Heart left ventricle (tissue), 16 donors: ENCODE measurements around the gene RAPGEF3. TPM values are rescaled to one million over a fixed set of nuclear protein-coding genes. Genes with fewer than 3 reads are reported as not detected.

Source experiments
- ATAC-seq, 4 donors: fragments of 200-7000 bp; cut with Tn5 transposase; one replicate each; pipeline ENCODE4 v1.9.1; 2020 to 2022; ENCODE audit warnings: moderate library complexity in 4 of 4, mild to moderate bottlenecking in 3 of 4, moderate number of reproducible peaks in 1 of 4
- DNase-seq, 5 donors: peaks; one replicate each; pipeline ENCODE4 v3.0.0-alpha.2; 2020
- H3K27ac ChIP-seq, 12 donors: fragments of 200-600 bp; sonication (generic) in 4 of 12; one replicate each; pipeline versions ENCODE4 v1.5.0 to v1.8.0; 2016 to 2022; ENCODE audit warnings: mild to moderate bottlenecking in 2 of 12
- H3K27me3 ChIP-seq, 9 donors: fragments of 200-600 bp; sonication (generic) in 2 of 9; one replicate each; pipeline versions ENCODE4 v1.5.1 to v1.8.0; 2016 to 2022; ENCODE audit warnings: mild to moderate bottlenecking in 3 of 9
- H3K36me3 ChIP-seq, 9 donors: fragments of 200-600 bp; sonication (generic) in 2 of 9; one replicate each; pipeline versions ENCODE4 v1.5.0 to v1.8.0; 2018 to 2022; ENCODE audit warnings: mild to moderate bottlenecking in 2 of 9
- H3K4me1 ChIP-seq, 12 donors: fragments of 200-600 bp; sonication (generic) in 4 of 12; one replicate each; pipeline versions ENCODE4 v1.5.0 to v1.8.0; 2016 to 2022; ENCODE audit warnings: mild to moderate bottlenecking in 3 of 12
- H3K4me3 ChIP-seq, 12 donors: fragments of 200-600 bp; sonication (generic) in 4 of 12; one replicate each; pipeline versions ENCODE4 v1.5.0 to v1.8.0; 2017 to 2022; ENCODE audit warnings: mild to moderate bottlenecking in 9 of 12, moderate library complexity in 4 of 12
- H3K9me3 ChIP-seq, 12 donors: fragments of 200-600 bp; sonication (generic) in 4 of 12; one replicate each; pipeline versions ENCODE4 v1.5.0 to v1.8.0; 2016 to 2022; ENCODE audit warnings: mild to moderate bottlenecking in 1 of 12
- POLR2A ChIP-seq, 2 donors: fragments of 450-650 bp; IDR thresholded peaks; one replicate each; pipeline ENCODE4 v1.6.1; 2017; ENCODE audit warnings: antibody characterized with exemption in 2 of 2, mild to moderate bottlenecking in 2 of 2, moderate library complexity in 2 of 2
- WGBS, 4 donors: extraction: QIAGEN DNeasy Blood & Tissue Kit in 2 of 4; methylation state at CpG; one replicate each; pipeline versions ENCODE4 v1.1.5 to v1.1.7; 2013 to 2018; 5-methylcytosine and 5-hydroxymethylcytosine counted together
- intact Hi-C, 10 donors: fragments of 100-400 bp; cut with DNase I; formaldehyde crosslinking; loops; one replicate each; pipeline versions ENCODE4 v1.11.1 to v1.14.2; 2022
- polyA plus RNA-seq, 2 donors: library from polyadenylated mRNA; stranded (reverse); fragments of 200-250 nt; gene quantifications; one replicate each; pipeline ENCODE4 v1.2.3, GENCODE V29; 2013
- total RNA-seq, 9 donors: library from RNA; depleted of rRNA in 2 of 9; stranded (reverse); fragments of >200 nt in 2 of 9; fragmentation: NEBNext Ultra II Directional in 3 of 9; extraction: Animal tissue kit (Norgen Biotek cat#: 25700) in 3 of 9; gene quantifications; one replicate each; pipeline versions ENCODE4 v1.1.0 to v1.2.4, GENCODE V29; 2016 to 2023
- TF ChIP-seq, protein P1 (sequence below), 12 donors: fragments of 200-600 bp; sonication (generic) in 4 of 12; IDR thresholded peaks; one replicate each; pipeline versions ENCODE4 v1.5.0 to v1.8.0; 2018 to 2022; ENCODE audit warnings: antibody characterized with exemption in 12 of 12, mild to moderate bottlenecking in 5 of 12
- donor health status: ischemic (EF 13 %, LVEDD 7.1; RV severe dilation, severe dysfunction).
- donor health status: healthy with polysubstance abuse.
- donor health status: DM: no; HTN: yes; CAD: no.
- donor health status: DM: no; HTN: no; CAD: no.
- donor health status: ischemic (EF 25% LVEDD 6.9; RV normal size, moderate dysfunction).
- donor health status: ischemic (EF 25% LVEDD 5.7; RV mildly dilated, moderate dysfunction).
- donor health status: healthy.
- donor health status: DM: yes; HTN: yes; CAD: no.
- donor health status: ischemic (EF 35%, LVEDD 5.7; RV mildly dilated, moderate dysfunction).
- donor health status: nonischemic (EF 11% LVEDD 7.7; RV severe dilation, severe dysfunction).
- donor health status: DM: yes; HTN: yes; CAD: no.
- donor health status: PGD.
- donor health status: ischemic (EF 29% LVEDD 5.4; RV normal size, mild dysfunction).
- donor health status: nonischemic (EF 23%, LVEDD 6.1; RV moderate dilation, normal function).

RAPGEF3 gene
- total and polyA plus RNA-seq, 11 donors = 14.5 to 62.1 (median 23.9) TPM

DNA sequence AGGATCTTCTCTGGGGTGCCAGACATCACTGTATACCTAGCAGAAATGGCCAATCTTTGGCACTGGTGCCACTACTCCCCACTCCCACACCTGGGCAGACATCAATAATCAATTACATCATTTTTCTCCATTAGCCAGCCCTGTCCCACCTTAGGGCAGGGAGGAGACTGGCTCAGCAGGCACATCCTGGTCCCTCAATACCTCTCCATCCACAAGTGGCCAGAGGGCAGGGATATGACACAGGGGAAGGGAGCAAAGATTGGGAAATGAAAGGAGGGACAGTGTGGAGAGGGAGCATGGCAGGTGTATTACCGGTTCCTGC lies 10.2 kb downstream of the RAPGEF3 start:
- H3K36me3 ChIP-seq = peaks cover 0 to 55% (median 12%) of the 10 kb centered on the region in 9 donors
- H3K27ac ChIP-seq = no peak overlapping the region
- H3K27me3 ChIP-seq = no peaks in the 10 kb centered on the region
- DNase-seq = no peak
- WGBS, 4 donors = 94 to 100% (median 98%) methylated on average over 1 of the region's 1 CpG
- no peak for ATAC-seq
- no peak for TF ChIP-seq POLR2A (IDR thresholded peaks at IDR 0.05)
- TF ChIP-seq, protein P1, sequence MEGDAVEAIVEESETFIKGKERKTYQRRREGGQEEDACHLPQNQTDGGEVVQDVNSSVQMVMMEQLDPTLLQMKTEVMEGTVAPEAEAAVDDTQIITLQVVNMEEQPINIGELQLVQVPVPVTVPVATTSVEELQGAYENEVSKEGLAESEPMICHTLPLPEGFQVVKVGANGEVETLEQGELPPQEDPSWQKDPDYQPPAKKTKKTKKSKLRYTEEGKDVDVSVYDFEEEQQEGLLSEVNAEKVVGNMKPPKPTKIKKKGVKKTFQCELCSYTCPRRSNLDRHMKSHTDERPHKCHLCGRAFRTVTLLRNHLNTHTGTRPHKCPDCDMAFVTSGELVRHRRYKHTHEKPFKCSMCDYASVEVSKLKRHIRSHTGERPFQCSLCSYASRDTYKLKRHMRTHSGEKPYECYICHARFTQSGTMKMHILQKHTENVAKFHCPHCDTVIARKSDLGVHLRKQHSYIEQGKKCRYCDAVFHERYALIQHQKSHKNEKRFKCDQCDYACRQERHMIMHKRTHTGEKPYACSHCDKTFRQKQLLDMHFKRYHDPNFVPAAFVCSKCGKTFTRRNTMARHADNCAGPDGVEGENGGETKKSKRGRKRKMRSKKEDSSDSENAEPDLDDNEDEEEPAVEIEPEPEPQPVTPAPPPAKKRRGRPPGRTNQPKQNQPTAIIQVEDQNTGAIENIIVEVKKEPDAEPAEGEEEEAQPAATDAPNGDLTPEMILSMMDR (IDR thresholded peaks at IDR 0.05) = no peak
- intact Hi-C loops = loop anchor here in 1 of 10 donors (2.0 kb wide), 1 partner anchor 72 kb away; no protein-coding TSS in a partner anchor
- no peak overlapping the region for H3K4me3 ChIP-seq
- H3K9me3 ChIP-seq = no peaks in the 10 kb centered on the region
- H3K4me1 ChIP-seq = peaks cover 7 to 46% (median 24%) of the 10 kb centered on the region in 12 donors

GRCh38 chr12:47747596-47748506 lies 10.8 kb downstream of the RAPGEF3 start:
- Histone ChIP-seq H3K4me1 (peaks cover 3 to 40% (median 18%) of the 10 kb centered on the region in 12 donors), H3K4me3 (no peak overlapping the region), H3K27me3 (no peaks in the 10 kb centered on the region), H3K27ac (no peak overlapping the region), H3K36me3 (peaks cover 0 to 55% (median 12%) of the 10 kb centered on the region in 9 donors), H3K9me3 (no peaks in the 10 kb centered on the region)
- TF ChIP-seq, protein P1 (IDR thresholded peaks at IDR 0.05) = no peak
- no peak for TF ChIP-seq POLR2A (IDR thresholded peaks at IDR 0.05)
- intact Hi-C loops = loop anchor here in 1 of 10 donors (2.0 kb wide), 1 partner anchor 73 kb away; no protein-coding TSS in a partner anchor
- 94 to 100% (median 95%) methylated on average over 8 to 14 of the region's 14 CpGs for WGBS, 4 donors
- DNase-seq (peak in 1 of 5 donors; percentile 39), ATAC-seq (no peak)

DNA sequence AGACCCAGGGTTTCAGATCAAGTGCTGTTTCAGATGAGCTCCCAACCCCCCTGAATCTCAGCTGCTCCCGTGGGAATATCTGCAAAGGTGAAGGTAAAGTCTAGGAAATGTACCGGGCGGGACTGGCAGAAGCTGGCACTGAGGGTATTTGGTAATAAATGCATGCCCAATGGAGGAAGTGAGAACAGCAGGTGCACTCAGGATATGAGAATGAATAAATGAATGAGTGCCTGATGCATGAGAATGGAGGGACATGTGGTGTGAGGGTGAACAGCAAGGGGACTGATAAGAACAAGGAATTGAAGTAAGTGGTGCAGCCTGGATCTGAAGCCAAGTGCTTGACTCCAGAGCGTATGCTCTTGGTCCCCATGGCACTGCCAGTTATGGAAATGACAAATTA lies 11.6 kb downstream of the RAPGEF3 start:
- intact Hi-C loops = no loop called here
- no peaks in the 10 kb centered on the region for H3K9me3 ChIP-seq

GRCh38 chr12:47746523-47746922 lies 12.2 kb downstream of the RAPGEF3 start:
- WGBS, 4 donors = 84 to 92% (median 90%) methylated on average over 7 of the region's 7 CpGs
- ATAC-seq (no peak), DNase-seq (peak in 1 of 5 donors; percentile 39)
- Histone ChIP-seq H3K4me1 (peaks cover 0 to 37% (median 10%) of the 10 kb centered on the region in 12 donors), H3K9me3 (no peaks in the 10 kb centered on the region), H3K27me3 (no peaks in the 10 kb centered on the region), H3K4me3 (no peak overlapping the region), H3K27ac (no peak overlapping the region), H3K36me3 (peaks cover 0 to 50% (median 12%) of the 10 kb centered on the region in 9 donors)
- no peak for TF ChIP-seq POLR2A (IDR thresholded peaks at IDR 0.05)
- TF ChIP-seq, protein P1 (IDR thresholded peaks at IDR 0.05) = no peak
- intact Hi-C loops = no loop called here

More for the DNA sequence above, 11.6 kb downstream of the RAPGEF3 start:
- no peak for ATAC-seq
- H3K4me1 ChIP-seq = peaks cover 0 to 37% (median 12%) of the 10 kb centered on the region in 12 donors
- peaks cover 0 to 55% (median 12%) of the 10 kb centered on the region in 9 donors for H3K36me3 ChIP-seq
- no peak for TF ChIP-seq POLR2A (IDR thresholded peaks at IDR 0.05)
- TF ChIP-seq, protein P1 (IDR thresholded peaks at IDR 0.05) = no peak
- no peak overlapping the region for H3K27ac ChIP-seq
- 82 to 91% (median 89%) methylated on average over 4 of the region's 4 CpGs for WGBS, 4 donors
- H3K27me3 ChIP-seq = no peaks in the 10 kb centered on the region
- DNase-seq = no peak
- H3K4me3 ChIP-seq = no peak overlapping the region
